GM12878 (cell line): ENCODE data around the gene CMTM2. TPM values are rescaled to one million over a fixed set of nuclear protein-coding genes. Genes with fewer than 3 reads are reported as not detected.

Experiments used
- ATAC-seq: fragments of 200-7000 bp; cut with Tn5 transposase; 3 replicates; pipeline ENCODE4 v1.9.1; 2020; ENCODE audit warnings: mild to moderate bottlenecking, moderate library complexity
- BruUV-seq: library from RNA; stranded (reverse); fragments of 400-500 nt; replicated peaks from 2 replicates; lab custom pipeline; 2021; lab: Mats Ljungman, UMichigan
- CTCF ChIA-PET: fragments of 300-600 bp; sonication (Branson Sonifier 250); formaldehyde crosslinking; extraction: SDS; loops from one replicate; lab custom pipeline; 2021; ENCODE audit warnings: inconsistent platforms; lab: Yijun Ruan, JAX
- POLR2A ChIA-PET: fragments of 350-600 bp; formaldehyde crosslinking; extraction: SDS; loops from one replicate; lab custom pipeline; 2021; ENCODE audit warnings: inconsistent platforms; lab: Charles Lee
- RAD21 ChIA-PET: fragments of 300-600 bp; sonication (Branson Sonifier 250); formaldehyde crosslinking; loops from one replicate; lab custom pipeline; 2023; ENCODE audit warnings: antibody characterized with exemption; ENCODE audit not compliant: unreplicated experiment; lab: Charles Lee
- SMC1A ChIA-PET: fragments of 300-600 bp; sonication (Branson Sonifier 250); formaldehyde crosslinking; loops from one replicate; lab custom pipeline; 2023; ENCODE audit not compliant: unreplicated experiment, uncharacterized antibody; lab: Charles Lee
- DNase-seq: peaks from one replicate; pipeline ENCODE4 v3.0.0-alpha.2; 2011; ENCODE audit warnings: low read depth, low spot score
- FAIRE-seq: peaks from 3 replicates; lab custom pipeline; 2011; peaks lifted over from hg19 to GRCh38; lab: Jason Lieb, UNC
- H2AFZ ChIP-seq: 2 replicates; pipeline ENCODE4 v1.6.0; 2011; ENCODE audit warnings: low read depth, low read length, control low read depth; ENCODE audit not compliant: control insufficient read depth
- H3K27ac ChIP-seq: 2 replicates; pipeline ENCODE4 v1.5.1; 2011; ENCODE audit warnings: control low read depth; ENCODE audit not compliant: control insufficient read depth, insufficient read depth
- H3K27me3 ChIP-seq, 2 experiments: replicated peaks in 1 of 2; 2 replicates each; pipeline versions ENCODE4 v1.6.0 to v1.6.1; 2011; ENCODE audit warnings: low read length in 1 of 2; ENCODE audit not compliant: control insufficient read depth in 2 of 2, insufficient read depth in 2 of 2
- H3K36me3 ChIP-seq, 2 experiments: 2 replicates each; pipeline ENCODE4 v1.5.1; 2011; ENCODE audit warnings: low read length in 1 of 2; ENCODE audit not compliant: control insufficient read depth in 2 of 2, insufficient read depth in 2 of 2
- H3K4me1 ChIP-seq: 2 replicates; pipeline ENCODE4 v1.6.1; 2011; ENCODE audit warnings: mild to moderate bottlenecking, low read length, moderate library complexity, mixed read lengths; ENCODE audit not compliant: control insufficient read depth, insufficient read depth
- H3K4me2 ChIP-seq: 2 replicates; pipeline ENCODE4 v1.6.0; 2011; ENCODE audit warnings: control low read depth; ENCODE audit not compliant: control insufficient read depth, insufficient read depth
- H3K4me3 ChIP-seq: fragments of 200-600 bp; sonication (generic); 2 replicates; pipeline ENCODE4 v1.5.1; 2016
- H3K79me2 ChIP-seq: 2 replicates; pipeline ENCODE4 v1.6.0; 2011; ENCODE audit warnings: low read length; ENCODE audit not compliant: control insufficient read depth, insufficient read depth
- H3K9ac ChIP-seq: 2 replicates; pipeline ENCODE4 v1.8.0; 2011; ENCODE audit warnings: low read length, control low read depth, mixed read lengths; ENCODE audit not compliant: control insufficient read depth, insufficient read depth
- H3K9me3 ChIP-seq: replicated peaks from 3 replicates; pipeline ENCODE4 v1.5.1; 2011; ENCODE audit warnings: mild to moderate bottlenecking, low read length; ENCODE audit not compliant: control insufficient read depth, insufficient read depth
- H4K20me1 ChIP-seq: 2 replicates; pipeline ENCODE4 v1.6.0; 2011; ENCODE audit not compliant: control insufficient read depth, insufficient read depth
- CUX1 ChIP-seq: IDR thresholded peaks from 2 replicates; pipeline ENCODE4 v1.6.1; 2012; ENCODE audit warnings: improper control_type of control experiment, low read depth, low read length; ENCODE audit not compliant: insufficient replicate concordance
- IKZF1 ChIP-seq: fragments of 450-650 bp; conservative IDR thresholded peaks from 2 replicates; pipeline ENCODE4 v1.6.1; 2017; ENCODE audit warnings: antibody characterized with exemption, mild to moderate bottlenecking
- MEF2A ChIP-seq: IDR thresholded peaks from 2 replicates; pipeline ENCODE4 v1.6.1; 2011; ENCODE audit warnings: low read depth, mild to moderate bottlenecking, low read length, moderate library complexity; ENCODE audit not compliant: insufficient read depth
- WGBS: methylation state at CpG from one replicate; pipeline ENCODE4 v1.1.6; 2016; ENCODE audit warnings: low lambda C conversion rate; ENCODE audit not compliant: insufficient replicate concordance, insufficient coverage; ENCODE audit errors: missing lambda C conversion rate; 5-methylcytosine and 5-hydroxymethylcytosine counted together
- in situ Hi-C: fragments of 300-500 bp; cut with MboI; formaldehyde crosslinking; loops from 9 replicates; pipeline ENCODE4 v1.14.3; 2018; ENCODE audit warnings: mixed read lengths
- intact Hi-C: fragments of 100-400 bp; cut with micrococcal nuclease; formaldehyde crosslinking; loops from one replicate; pipeline ENCODE4 v1.14.2; 2022; ENCODE audit not compliant: unreplicated experiment
- polyA plus RNA-seq, 11 experiments: library from polyadenylated mRNA; depleted of rRNA in 4 of 11; unstranded in 6 of 11; stranded (reverse) in 5 of 11; fragments of >200 nt; fragmentation: Nextera tagmentation in 4 of 11; fragmentation: Illumina TruSeq in 1 of 11; extraction: Ambion mirVana in 4 of 11; extraction: Trizol in 1 of 11; gene quantifications; 1 replicate in 1 of 11; 2 replicates in 10 of 11; pipeline versions ENCODE4 v1.2.1 to v1.2.3, GENCODE V29; 2011 to 2016; ENCODE audit warnings: inconsistent platforms in 2 of 11, missing spikeins in 2 of 11, low read depth in 1 of 11
- total RNA-seq, 4 experiments: library from RNA; depleted of rRNA in 3 of 4; stranded (reverse); fragments of >200 nt in 3 of 4; fragmentation: Illumina TruSeq in 1 of 4; extraction: Trizol in 1 of 4; gene quantifications; 2 replicates each; pipeline versions ENCODE4 v1.2.1 to v1.2.3, GENCODE V29; 2013 to 2021

Gene CMTM2
- total and polyA plus RNA-seq, 10 of the 15 experiments (the other 5 are each of a cell fraction or from before 2014, with no cell fraction given), result 0.26 to 0.34 TPM; not detected in 8

GRCh38 chr16:66596986-66597848 is 18.0 kb downstream of the CMTM2 start:
- H4K20me1 ChIP-seq, result no peaks in the 10 kb centered on the region
- peak overlapping the region; percentile 33; the same call in 1 of the 2 replicates for H3K27ac ChIP-seq
- no peak for DNase-seq
- in situ Hi-C loops, result no loop called here
- WGBS, result 4% methylated on average over 5 of the region's 5 CpGs
- no peaks in the 10 kb centered on the region for H3K36me3 ChIP-seq
- H3K4me1 ChIP-seq, result peaks cover 12% of the 10 kb centered on the region
- no TSS peak for BruUV-seq
- H3K27me3 ChIP-seq, result no peaks in the 10 kb centered on the region
- TF ChIP-seq CUX1, result no peak
- TF ChIP-seq IKZF1, result no peak
- TF ChIP-seq MEF2A, result no peak
- TF ChIP-seq, all 136 proteins: peak for 0
- Histone ChIP-seq H3K9me3 (peaks cover 14% of the 10 kb centered on the region; the same call in 2 of the 3 replicates), H2AFZ (no peak overlapping the region), H3K4me3 (no peak overlapping the region), H3K9ac (no peak overlapping the region), H3K4me2 (0 out of 2 replicates have a peak overlapping the region, but pooled peaks have one; percentile 25), H3K79me2 (no peaks in the 10 kb centered on the region)
- ChIA-PET POLR2A (interaction anchor here (0.6 kb wide), 1 partner anchor 122 kb away, joined by 3 read pairs; no protein-coding TSS in a partner anchor), SMC1A (interaction anchor here (1.2 to 1.7 kb wide), 2 partner anchors 8 to 10 kb away, joined by 3 to 5 read pairs; no protein-coding TSS in a partner anchor), RAD21 (no interaction called here), CTCF (interaction anchor here (0.7 to 1.7 kb wide), 7 partner anchors 8 to 144 kb away, joined by 3 to 7 read pairs (median 4); no protein-coding TSS in a partner anchor)
- peak; percentile 59 for ATAC-seq
- no peak for FAIRE-seq
- intact Hi-C loops, result no loop called here
